HCT116 (cell line): ENCODE results near the gene AVPI1. TPM values are rescaled to one million over a fixed set of nuclear protein-coding genes. Genes with fewer than 3 reads are reported as not detected.

Source experiments
- total RNA-seq: library from RNA; stranded (reverse); gene quantifications from one replicate; pipeline ENCODE4 v1.2.1, GENCODE V29; 2021; ENCODE audit not compliant: unreplicated experiment

AVPI1 gene
- total RNA-seq, 1 experiment from 2014 or later: 26.7 TPM

Other genes with a start within 250 kb of the AVPI1 start
- 38.9 TPM for gene EXOSC1, start 241.2 kb downstream of the AVPI1 start, total RNA-seq
- gene ZDHHC16, start 241.1 kb downstream of the AVPI1 start, total RNA-seq: 34.0 TPM
- gene MMS19, start 188.8 kb downstream of the AVPI1 start, total RNA-seq: 101 TPM
- gene UBTD1, start 188.3 kb downstream of the AVPI1 start, total RNA-seq: 12.8 TPM
- 0.15 TPM for gene ANKRD2, start 114.5 kb downstream of the AVPI1 start, total RNA-seq
- 1.6 TPM for gene HOGA1, start 102.9 kb downstream of the AVPI1 start, total RNA-seq
- gene C10orf62, start 97.5 kb downstream of the AVPI1 start, total RNA-seq: 0.32 TPM
- gene MORN4, start 53.7 kb downstream of the AVPI1 start, total RNA-seq: 8.0 TPM
- 20.0 TPM for gene PI4K2A, start 46.6 kb downstream of the AVPI1 start, total RNA-seq
- 36.1 TPM for gene MARVELD1, start 26.5 kb upstream of the AVPI1 start, total RNA-seq
- gene ZFYVE27, start 49.9 kb upstream of the AVPI1 start, total RNA-seq: 28.4 TPM
- gene SFRP5, start 84.8 kb upstream of the AVPI1 start, total RNA-seq: not detected
- 1.0 TPM for gene GOLGA7B, start 162.6 kb upstream of the AVPI1 start, total RNA-seq